Natural killer cell (primary cell): ENCODE results near the gene ABHD14A. TPM values are rescaled to one million over a fixed set of nuclear protein-coding genes. Genes with fewer than 3 reads are reported as not detected.

Source experiments
- ATAC-seq, 3 donors: fragments of 150-1000 bp in 2 of 3; fragments of 200-7000 bp in 1 of 3; cut with Tn5 transposase; 1 replicate in 1 of 3; 2 replicates in 2 of 3; pipeline ENCODE4 v1.10.0; 2021; ENCODE audit warnings: mild to moderate bottlenecking in 2 of 3, moderate library complexity in 2 of 3
- DNase-seq, 2 donors: peaks; one replicate each; pipeline versions ENCODE4 v3.0.0 to v3.0.0-alpha.2; 2013 to 2021; ENCODE audit warnings: mixed read lengths in 1 of 2
- H3K27ac ChIP-seq: one replicate; pipeline ENCODE4 v1.5.1; 2013; ENCODE audit warnings: mild to moderate bottlenecking, low read length
- H3K27me3 ChIP-seq: one replicate; pipeline ENCODE4 v1.6.1; 2013; ENCODE audit warnings: low read length; ENCODE audit not compliant: control insufficient read depth, insufficient read depth
- H3K36me3 ChIP-seq: one replicate; pipeline ENCODE4 v1.6.1; 2013; ENCODE audit warnings: low read length; ENCODE audit not compliant: control insufficient read depth, insufficient read depth
- H3K4me1 ChIP-seq: one replicate; pipeline ENCODE4 v1.6.1; 2013; ENCODE audit warnings: low read length; ENCODE audit not compliant: control insufficient read depth, insufficient read depth
- H3K4me3 ChIP-seq: one replicate; pipeline ENCODE4 v1.5.1; 2013; ENCODE audit warnings: low read length
- H3K9me3 ChIP-seq: one replicate; pipeline ENCODE4 v1.6.1; 2013; ENCODE audit warnings: low read length; ENCODE audit not compliant: control insufficient read depth, insufficient read depth
- H3K27ac Mint-ChIP-seq, 2 donors: one replicate each; pipeline ENCODE4 v1.8.0; 2022; ENCODE audit warnings: mild to moderate bottlenecking in 2 of 2, mixed read lengths in 2 of 2, moderate library complexity in 1 of 2
- H3K27me3 Mint-ChIP-seq, 2 donors: one replicate each; pipeline ENCODE4 v1.8.0; 2022; ENCODE audit warnings: low read depth in 2 of 2, mixed read lengths in 2 of 2
- H3K36me3 Mint-ChIP-seq: one replicate; pipeline ENCODE4 v1.8.0; 2022; ENCODE audit warnings: mixed read lengths
- H3K4me1 Mint-ChIP-seq, 2 donors: one replicate each; pipeline ENCODE4 v1.8.0; 2022; ENCODE audit warnings: mixed read lengths in 2 of 2
- H3K4me3 Mint-ChIP-seq: one replicate; pipeline ENCODE4 v1.8.0; 2022; ENCODE audit warnings: mild to moderate bottlenecking, moderate library complexity, mixed read lengths
- H3K9me3 Mint-ChIP-seq, 2 donors: one replicate each; pipeline ENCODE4 v1.8.0; 2022; ENCODE audit warnings: mixed read lengths in 2 of 2
- CTCF ChIP-seq: fragments of 200-600 bp; IDR thresholded peaks from one replicate; pipeline ENCODE4 v1.8.0; 2022; ENCODE audit warnings: antibody characterized with exemption
- WGBS: methylation state at CpG from one replicate; pipeline ENCODE4 v1.1.7; 2013; ENCODE audit warnings: missing lambda C conversion rate; ENCODE audit not compliant: insufficient coverage; 5-methylcytosine and 5-hydroxymethylcytosine counted together
- intact Hi-C: fragments of 100-400 bp; cut with micrococcal nuclease; formaldehyde crosslinking; loops from one replicate; pipeline ENCODE4 v1.14.2; 2022
- total RNA-seq, 4 donors: library from RNA; stranded (reverse); fragments of 120-200 nt in 1 of 4; gene quantifications; one replicate each; pipeline versions ENCODE4 v1.2.3 to v1.2.4, GENCODE V29; 2013 to 2022

The ABHD14A gene
- total RNA-seq, 3 donors from 2014 or later (not counting 1 experiment from before 2014, with no cell fraction given) = 12.0 to 14.7 (median 13.4) TPM

GRCh38 chr3:52015438-52016228 lies 40.8 kb downstream of the ABHD14A start:
- Mint-ChIP-seq H3K27me3 (no peaks in the 10 kb centered on the region), H3K4me3 (no peak overlapping the region), H3K4me1 (peaks cover 0 to 5% of the 10 kb centered on the region in 2 donors), H3K36me3 (no peaks in the 10 kb centered on the region), H3K27ac (no peak overlapping the region), H3K9me3 (no peaks in the 10 kb centered on the region)
- DNase-seq (no peak), ATAC-seq (no peak)
- H3K4me1 ChIP-seq = peaks cover 21% of the 10 kb centered on the region
- 83% methylated on average over 13 of the region's 13 CpGs for WGBS
- intact Hi-C loops = no loop called here
- TF ChIP-seq CTCF = no peak
- H3K27ac ChIP-seq = no peak overlapping the region
- H3K36me3 ChIP-seq = no peaks in the 10 kb centered on the region
- no peaks in the 10 kb centered on the region for H3K27me3 ChIP-seq
- H3K4me3 ChIP-seq = no peak overlapping the region
- no peaks in the 10 kb centered on the region for H3K9me3 ChIP-seq

GRCh38 chr3:52017586-52017985 lies 42.7 kb downstream of the ABHD14A start:
- no peak overlapping the region for H3K27ac Mint-ChIP-seq
- no peak for DNase-seq
- H3K4me1 Mint-ChIP-seq = peaks cover 0 to 5% of the 10 kb centered on the region in 2 donors
- no peak overlapping the region for H3K4me3 Mint-ChIP-seq
- peaks cover 17% of the 10 kb centered on the region for H3K4me1 ChIP-seq
- no peaks in the 10 kb centered on the region for H3K27me3 Mint-ChIP-seq
- no peaks in the 10 kb centered on the region for H3K36me3 Mint-ChIP-seq
- H3K4me3 ChIP-seq = no peak overlapping the region
- 90% methylated on average over 11 of the region's 11 CpGs for WGBS
- H3K36me3 ChIP-seq = no peaks in the 10 kb centered on the region
- H3K9me3 ChIP-seq = no peaks in the 10 kb centered on the region
- intact Hi-C loops = no loop called here
- no peak for ATAC-seq
- no peak overlapping the region for H3K27ac ChIP-seq
- H3K27me3 ChIP-seq = no peaks in the 10 kb centered on the region
- no peaks in the 10 kb centered on the region for H3K9me3 Mint-ChIP-seq
- TF ChIP-seq CTCF = no peak

GRCh38 chr3:52018319-52019000 lies 43.6 kb downstream of the ABHD14A start:
- H3K27ac Mint-ChIP-seq = no peak overlapping the region
- intact Hi-C loops = no loop called here
- no peaks in the 10 kb centered on the region for H3K27me3 ChIP-seq
- H3K4me1 Mint-ChIP-seq = peaks cover 0 to 5% of the 10 kb centered on the region in 2 donors
- H3K4me3 Mint-ChIP-seq = no peak overlapping the region
- no peak for TF ChIP-seq CTCF
- no peaks in the 10 kb centered on the region for H3K36me3 Mint-ChIP-seq
- peaks cover 15% of the 10 kb centered on the region for H3K4me1 ChIP-seq
- no peak for DNase-seq
- no peak overlapping the region for H3K27ac ChIP-seq
- no peaks in the 10 kb centered on the region for H3K9me3 Mint-ChIP-seq
- no peaks in the 10 kb centered on the region for H3K27me3 Mint-ChIP-seq
- H3K4me3 ChIP-seq = no peak overlapping the region
- ATAC-seq = no peak
- WGBS = 91% methylated on average over 21 of the region's 21 CpGs
- H3K9me3 ChIP-seq = no peaks in the 10 kb centered on the region
- no peaks in the 10 kb centered on the region for H3K36me3 ChIP-seq
